ENCODE measurements around the gene ATP6V0D1.

The ATP6V0D1 gene

GRCh38 chr16:67397036-67397801 lies 83.7 kb downstream of the ATP6V0D1 start:
- no peaks in the 10 kb centered on the region for H3K9me3 Mint-ChIP-seq
- no peak for TF ChIP-seq CTCF (IDR thresholded peaks at IDR 0.05; ENCODE audit: unreplicated experiment in 3 of 3)
- peaks cover 19% of the 10 kb centered on the region for H3K27me3 Mint-ChIP-seq (ENCODE audit: low read depth)
- peak overlapping the region; percentile 14 to 56 (median 25) for H3K4me3 Mint-ChIP-seq
- peak overlapping the region; percentile 45 to 84 (median 84) for H3K27ac Mint-ChIP-seq
- no peaks in the 10 kb centered on the region for H3K36me3 Mint-ChIP-seq (ENCODE audit: low read depth)
- peaks cover 49% of the 10 kb centered on the region for H3K4me1 Mint-ChIP-seq

- Mint-ChIP-seq H3K4me3 (peak overlapping the region; percentile 14 to 56 (median 51)), H3K36me3 (ENCODE audit: low read depth) (no peaks in the 10 kb centered on the region), H3K27me3 (ENCODE audit: low read depth) (peaks cover 16% of the 10 kb centered on the region), H3K27ac (peak overlapping the region; percentile 45 to 84 (median 84)), H3K4me1 (peaks cover 43% of the 10 kb centered on the region), H3K9me3 (no peaks in the 10 kb centered on the region)
- TF ChIP-seq CTCF (IDR thresholded peaks at IDR 0.05; ENCODE audit: unreplicated experiment in 3 of 3): no peak
Observed at GRCh38 chr16:67396159-67397035, 84.6 kb downstream of the ATP6V0D1 start.

GRCh38 chr16:67395458-67396158 lies 85.3 kb downstream of the ATP6V0D1 start:
- Mint-ChIP-seq H3K4me1 (peaks cover 41% of the 10 kb centered on the region), H3K27ac (peak overlapping the region in 2 of 3 experiments; percentile 38 to 39), H3K4me3 (peak overlapping the region; percentile 4 to 49 (median 41)), H3K36me3 (ENCODE audit: low read depth) (no peaks in the 10 kb centered on the region), H3K9me3 (no peaks in the 10 kb centered on the region), H3K27me3 (ENCODE audit: low read depth) (peaks cover 16% of the 10 kb centered on the region)
- TF ChIP-seq CTCF (IDR thresholded peaks at IDR 0.05; ENCODE audit: unreplicated experiment in 3 of 3): no peak

GRCh38 chr16:67395105-67395457 lies 85.9 kb downstream of the ATP6V0D1 start:
- peaks cover 36% of the 10 kb centered on the region for H3K4me1 Mint-ChIP-seq
- H3K9me3 Mint-ChIP-seq: no peaks in the 10 kb centered on the region
- no peaks in the 10 kb centered on the region for H3K36me3 Mint-ChIP-seq (ENCODE audit: low read depth)
- peaks cover 20% of the 10 kb centered on the region for H3K27me3 Mint-ChIP-seq (ENCODE audit: low read depth)
- H3K4me3 Mint-ChIP-seq: peak overlapping the region in 2 of 3 experiments; percentile 41 to 49
- peak overlapping the region in 2 of 3 experiments; percentile 38 to 39 for H3K27ac Mint-ChIP-seq
- TF ChIP-seq CTCF (IDR thresholded peaks at IDR 0.05; ENCODE audit: unreplicated experiment in 3 of 3): no peak

GRCh38 chr16:67394155-67395104 lies 86.5 kb downstream of the ATP6V0D1 start:
- Mint-ChIP-seq H3K4me1 (peaks cover 35% of the 10 kb centered on the region), H3K27ac (peak overlapping the region; percentile 69 to 88 (median 73))

More at GRCh38 chr16:67394155-67395104, 86.5 kb downstream of the ATP6V0D1 start:
- Mint-ChIP-seq H3K27me3 (ENCODE audit: low read depth) (peaks cover 20% of the 10 kb centered on the region), H3K36me3 (ENCODE audit: low read depth) (no peaks in the 10 kb centered on the region), H3K9me3 (no peaks in the 10 kb centered on the region), H3K4me3 (peak overlapping the region; percentile 75 to 79 (median 78))
- TF ChIP-seq CTCF (IDR thresholded peaks at IDR 0.05; ENCODE audit: unreplicated experiment in 3 of 3): no peak
